ENCODE measurements around the gene PTRH1.

Gene PTRH1

DNA sequence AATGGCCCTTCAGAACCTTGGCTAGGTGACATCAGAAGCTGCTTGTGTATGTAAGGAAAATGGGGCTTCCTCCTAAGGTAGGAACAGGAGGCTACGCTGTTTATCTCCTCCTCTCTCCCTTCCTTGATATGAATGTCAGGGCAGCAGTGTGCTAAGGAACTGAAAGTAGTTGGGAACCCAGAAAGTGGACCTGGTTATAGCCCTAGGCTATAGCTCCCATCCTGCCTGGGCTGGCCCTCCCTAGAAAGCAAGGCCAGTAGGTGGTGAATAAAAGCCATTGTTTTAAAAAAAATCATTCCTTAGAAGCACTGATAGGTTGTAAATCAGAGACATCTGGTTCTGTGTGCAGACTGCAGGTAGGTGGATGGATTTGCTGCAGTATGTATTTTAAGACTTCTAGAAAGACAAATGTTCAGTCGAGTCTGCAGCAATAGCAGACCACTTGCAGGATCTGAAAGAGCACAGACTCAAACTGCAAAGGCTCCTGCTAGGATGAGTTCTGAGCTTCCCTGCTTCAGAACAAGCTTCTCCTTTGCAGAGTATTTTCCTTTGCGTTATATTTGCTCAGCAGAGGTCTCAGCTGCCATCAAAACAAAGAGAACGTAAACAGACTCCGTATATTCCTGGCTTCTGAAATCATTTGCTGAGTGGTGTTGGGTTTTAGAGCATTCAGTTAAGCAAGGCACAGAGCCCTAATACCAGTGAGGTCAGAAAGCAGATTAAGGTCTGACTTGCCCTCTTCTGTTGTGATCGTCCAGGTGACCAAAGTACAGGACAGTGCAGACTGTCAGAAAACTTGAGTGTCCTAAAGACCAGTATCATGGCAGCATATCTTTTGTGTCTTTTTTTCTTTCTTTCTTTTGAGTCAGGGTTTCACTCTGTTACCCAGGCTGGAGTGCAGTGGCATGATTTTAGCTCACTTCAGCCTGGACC lies 28.7 kb downstream of the PTRH1 start:
- DNase-seq (ENCODE audit: insufficient read length, low spot score) = no peak
- TF ChIP-seq POLR2A (IDR thresholded peaks at IDR 0.05; ENCODE audit: low read depth, low read length) = no peak

DNA sequence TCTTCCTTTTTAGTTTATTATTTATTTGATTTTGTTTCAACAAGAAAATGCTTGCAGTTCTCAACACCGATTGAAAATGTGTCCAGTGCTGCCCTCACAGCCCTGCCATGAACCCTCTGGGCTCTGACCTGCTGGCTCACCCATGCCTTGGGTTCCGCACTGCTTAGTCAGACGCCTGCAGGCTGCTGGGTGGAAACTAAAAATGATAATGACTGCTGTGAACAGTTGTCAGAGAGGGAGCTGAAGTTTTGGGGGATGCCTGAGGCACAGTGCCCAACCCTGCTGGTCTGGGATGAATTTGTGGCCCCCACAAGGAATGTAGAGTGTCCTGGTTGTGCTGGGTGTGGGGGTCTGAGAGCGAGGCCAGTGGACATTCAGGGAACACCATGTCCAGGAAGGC lies 30.9 kb downstream of the PTRH1 start:
- FAIRE-seq = peak; percentile 65
- no peak for TF ChIP-seq POLR2A (IDR thresholded peaks at IDR 0.05; ENCODE audit: low read depth, low read length)
- peak; percentile 93 for DNase-seq (ENCODE audit: insufficient read length, low spot score)

More for the DNA sequence above, 28.7 kb downstream of the PTRH1 start:
- no peak for FAIRE-seq

DNA sequence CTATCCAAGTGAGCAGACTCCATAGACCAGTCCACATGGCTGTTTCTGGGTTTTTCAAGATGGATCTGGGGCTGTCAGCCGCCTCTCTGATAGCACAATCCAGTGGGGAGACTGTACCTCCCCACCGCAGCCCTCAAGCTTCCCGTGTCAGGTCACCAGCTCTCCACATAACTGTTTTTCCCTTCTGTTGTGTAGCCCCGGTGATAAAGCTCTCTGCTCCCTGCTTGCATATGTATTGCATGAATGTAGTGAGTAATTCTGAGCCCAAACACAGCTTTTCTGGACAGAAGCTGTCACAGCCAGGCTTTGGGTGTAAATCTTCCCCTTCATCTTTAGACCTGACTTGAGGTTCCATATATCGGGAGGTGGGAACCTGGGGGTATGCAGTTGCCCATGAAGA lies 31.7 kb downstream of the PTRH1 start:
- TF ChIP-seq POLR2A (IDR thresholded peaks at IDR 0.05; ENCODE audit: low read depth, low read length) = no peak
- FAIRE-seq = no peak
- DNase-seq (ENCODE audit: insufficient read length, low spot score) = peak; percentile 73

DNA sequence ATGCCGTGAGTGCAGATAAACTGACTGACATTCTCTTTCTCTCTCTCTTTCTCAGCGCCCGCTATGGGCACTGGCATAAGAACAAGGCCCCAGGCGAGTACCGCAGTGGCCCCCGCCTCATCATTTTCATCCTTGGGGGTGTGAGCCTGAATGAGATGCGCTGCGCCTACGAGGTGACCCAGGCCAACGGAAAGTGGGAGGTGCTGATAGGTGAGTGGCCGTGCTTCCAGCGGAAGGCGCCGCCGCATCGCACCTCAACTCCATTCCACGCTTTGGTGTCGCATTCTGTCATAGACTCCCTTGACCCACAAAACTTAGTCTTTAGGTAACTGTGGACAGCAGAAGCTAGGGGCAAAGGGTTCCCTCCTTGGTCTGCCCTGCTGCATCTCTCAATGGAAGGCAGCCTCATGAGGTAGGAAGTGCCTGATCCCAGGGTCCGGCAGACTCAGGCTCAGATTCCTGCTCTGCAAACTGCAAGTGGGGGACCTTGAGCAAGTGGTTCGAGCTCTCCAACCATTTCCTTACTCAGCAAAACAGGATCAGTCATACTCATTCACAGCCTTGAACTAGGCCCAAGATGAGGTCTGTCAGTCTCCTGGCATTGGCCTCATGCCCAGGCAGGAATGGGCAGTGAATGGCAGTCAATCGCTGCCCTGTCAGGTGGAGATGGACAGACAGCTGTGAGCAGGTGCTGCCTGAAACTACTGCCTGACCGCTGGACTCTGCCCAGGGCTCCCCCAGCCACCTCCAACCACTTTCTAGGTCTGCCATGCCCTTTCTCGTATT lies 32.9 kb downstream of the PTRH1 start:
- no peak for TF ChIP-seq POLR2A (IDR thresholded peaks at IDR 0.05; ENCODE audit: low read depth, low read length)
- DNase-seq (ENCODE audit: insufficient read length, low spot score) = no peak
- FAIRE-seq = no peak

DNA sequence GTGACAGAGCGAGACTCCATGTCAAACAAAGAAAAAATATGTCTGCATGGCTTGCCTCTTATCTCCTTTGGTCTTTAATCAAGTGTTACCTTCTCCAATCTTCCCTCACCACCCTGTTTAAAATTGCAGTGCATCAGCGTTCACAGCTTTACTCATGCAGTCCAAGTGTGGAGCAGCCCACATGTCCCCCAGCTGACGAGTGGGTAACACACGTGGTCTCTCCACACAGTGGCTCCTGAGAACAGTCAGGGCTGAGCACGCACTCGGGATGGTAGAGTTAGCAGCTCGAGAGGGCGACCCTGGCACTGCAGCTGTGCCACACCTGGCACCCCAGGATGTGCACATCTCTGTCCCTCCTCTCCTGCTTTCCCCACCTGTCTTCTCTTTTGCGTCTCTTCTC lies 34.6 kb downstream of the PTRH1 start:
- TF ChIP-seq POLR2A (IDR thresholded peaks at IDR 0.05; ENCODE audit: low read depth, low read length) = no peak
- no peak for FAIRE-seq
- DNase-seq (ENCODE audit: insufficient read length, low spot score) = no peak

DNA sequence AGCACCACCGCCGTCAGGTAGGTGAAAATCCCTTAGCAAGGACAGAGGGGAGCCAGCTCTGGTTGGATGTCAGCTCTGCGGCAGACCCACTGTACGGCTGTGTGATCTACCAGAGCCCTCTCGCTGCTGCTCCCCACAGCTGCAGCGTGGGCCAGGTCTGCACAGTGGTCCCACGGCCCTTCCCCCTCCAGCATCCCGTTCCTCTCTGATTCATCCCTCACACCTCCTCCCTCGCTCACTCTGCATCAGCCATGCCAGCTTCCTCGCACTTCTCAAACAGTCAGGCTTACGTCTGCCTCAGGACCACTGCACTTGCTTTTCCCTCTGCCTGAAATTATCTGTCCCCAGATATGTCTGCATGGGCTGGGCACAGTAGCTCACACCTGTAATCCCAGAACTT lies 35.2 kb downstream of the PTRH1 start:
- FAIRE-seq (no peak), DNase-seq (ENCODE audit: insufficient read length, low spot score) (no peak)

DNA sequence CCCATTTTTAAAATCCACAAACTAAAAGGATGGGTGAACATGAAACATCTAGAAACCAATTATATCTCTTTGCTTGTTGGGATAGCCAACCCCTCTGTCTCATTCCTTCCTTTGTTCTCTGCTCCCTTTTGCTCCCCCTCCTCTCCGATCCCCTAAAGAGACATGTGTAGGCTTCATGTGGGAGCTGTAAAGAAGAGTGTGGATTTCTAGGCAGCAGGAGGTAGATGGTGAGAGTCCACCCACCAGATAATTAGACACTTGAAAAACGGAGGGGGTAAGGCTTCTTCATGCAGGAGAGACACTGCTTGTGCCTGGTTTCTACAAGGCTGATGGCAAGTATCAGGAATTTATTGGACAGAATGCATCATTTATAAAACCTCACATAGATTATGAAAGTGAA lies 36.0 kb downstream of the PTRH1 start:
- DNase-seq (ENCODE audit: insufficient read length, low spot score) = no peak
- TF ChIP-seq POLR2A (IDR thresholded peaks at IDR 0.05; ENCODE audit: low read depth, low read length) = no peak

More for the DNA sequence above, 35.2 kb downstream of the PTRH1 start:
- TF ChIP-seq POLR2A (IDR thresholded peaks at IDR 0.05; ENCODE audit: low read depth, low read length) = no peak

DNA sequence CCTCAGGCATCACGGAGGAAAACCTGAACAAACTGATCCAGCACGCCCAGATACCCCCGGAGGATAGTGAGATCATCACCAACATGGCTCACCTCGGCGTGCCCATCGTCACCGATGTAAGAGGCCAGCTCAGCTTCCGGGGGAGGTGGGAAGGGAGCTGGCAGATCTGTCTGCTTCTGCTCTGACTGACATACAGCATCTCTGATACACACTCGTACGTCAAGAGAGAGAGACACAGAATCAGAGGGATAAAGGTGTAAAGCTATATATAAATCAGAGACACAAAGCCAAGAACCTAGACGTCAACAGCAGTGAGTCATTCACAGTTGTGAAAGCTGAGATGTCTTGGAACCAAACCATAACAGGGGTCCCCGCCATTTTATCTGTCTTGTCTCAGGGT lies 38.8 kb downstream of the PTRH1 start:
- no peak for DNase-seq (ENCODE audit: insufficient read length, low spot score)
- TF ChIP-seq POLR2A (IDR thresholded peaks at IDR 0.05; ENCODE audit: low read depth, low read length) = no peak
- FAIRE-seq = no peak

More for the DNA sequence above, 36.0 kb downstream of the PTRH1 start:
- no peak for FAIRE-seq

DNA sequence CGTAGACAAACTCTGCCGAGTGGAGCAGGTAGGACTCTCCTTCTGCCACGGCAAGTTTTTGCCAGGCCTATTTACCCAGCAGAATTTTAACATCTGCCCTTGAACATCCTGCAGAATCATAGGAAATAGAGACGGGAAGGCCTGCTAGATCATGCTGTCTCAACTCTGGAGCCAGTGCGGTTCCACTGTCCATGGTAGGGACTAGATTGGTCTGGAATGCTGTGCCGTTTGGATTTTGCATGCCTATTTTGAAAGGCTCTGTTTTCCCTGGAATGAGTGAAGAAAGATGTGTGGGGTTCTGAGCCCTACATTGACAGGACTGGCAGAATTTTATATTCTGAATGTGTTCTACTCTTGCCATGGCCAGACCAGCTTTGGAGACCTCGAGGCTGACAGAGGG lies 42.2 kb downstream of the PTRH1 start:
- no peak for FAIRE-seq
- no peak for TF ChIP-seq POLR2A (IDR thresholded peaks at IDR 0.05; ENCODE audit: low read depth, low read length)

DNA sequence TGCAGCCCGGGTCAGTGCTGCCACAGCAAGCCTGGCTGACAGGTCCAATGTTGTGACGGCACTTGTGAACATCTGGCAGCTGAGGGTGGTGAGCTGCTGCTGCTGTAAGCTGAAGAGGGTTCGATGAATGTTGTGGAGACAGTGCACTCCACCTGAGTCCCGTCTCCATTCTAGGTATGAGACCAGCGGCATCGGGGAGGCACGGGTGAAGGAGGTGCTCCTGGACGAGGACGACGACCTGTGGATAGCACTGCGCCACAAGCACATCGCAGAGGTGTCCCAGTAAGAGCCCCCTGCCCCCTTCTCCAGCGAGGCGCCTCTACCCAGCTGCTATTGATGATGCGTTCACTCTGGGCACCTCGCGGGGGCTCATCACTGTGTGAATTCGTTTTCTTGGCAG lies 47.6 kb downstream of the PTRH1 start:
- no peak for FAIRE-seq
- TF ChIP-seq POLR2A (IDR thresholded peaks at IDR 0.05; ENCODE audit: low read depth, low read length) = no peak
- DNase-seq (ENCODE audit: insufficient read length, low spot score) = no peak

More for the DNA sequence above, 42.2 kb downstream of the PTRH1 start:
- no peak for DNase-seq (ENCODE audit: insufficient read length, low spot score)

DNA sequence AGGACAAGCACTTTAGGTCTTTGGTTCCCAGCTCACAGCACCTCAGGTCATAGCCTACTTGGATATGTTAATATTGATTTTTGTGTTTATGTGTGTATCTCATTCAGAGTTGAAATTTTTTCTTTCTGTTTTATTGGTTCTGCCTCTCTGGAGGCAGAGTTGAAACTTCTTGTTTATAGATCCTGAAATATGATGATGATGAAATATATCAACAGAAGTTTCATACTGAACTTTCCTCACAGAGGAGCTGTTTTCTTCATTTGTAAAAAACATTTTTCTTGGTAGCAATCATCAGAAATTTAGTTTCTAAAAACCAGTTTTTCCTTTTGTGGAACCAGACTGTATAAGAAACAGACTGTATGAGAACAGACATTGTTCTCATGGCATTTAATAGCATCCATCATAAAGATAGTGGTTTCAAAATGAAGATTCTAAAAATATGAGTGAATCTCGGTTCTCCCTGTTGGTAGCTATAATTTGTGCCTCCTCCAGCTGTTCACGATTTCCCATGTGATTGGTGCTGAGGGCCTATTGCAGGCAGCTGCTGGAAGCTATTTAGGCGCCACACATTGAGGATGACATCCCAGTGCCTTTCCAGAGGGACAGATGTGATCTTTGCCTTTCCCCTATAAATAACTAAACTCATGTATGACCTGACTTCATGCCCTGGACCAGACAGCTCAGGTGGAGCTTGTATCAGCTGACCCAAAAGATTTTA lies 48.2 kb downstream of the PTRH1 start:
- DNase-seq (ENCODE audit: insufficient read length, low spot score) (no peak), FAIRE-seq (no peak)
- no peak for TF ChIP-seq POLR2A (IDR thresholded peaks at IDR 0.05; ENCODE audit: low read depth, low read length)

DNA sequence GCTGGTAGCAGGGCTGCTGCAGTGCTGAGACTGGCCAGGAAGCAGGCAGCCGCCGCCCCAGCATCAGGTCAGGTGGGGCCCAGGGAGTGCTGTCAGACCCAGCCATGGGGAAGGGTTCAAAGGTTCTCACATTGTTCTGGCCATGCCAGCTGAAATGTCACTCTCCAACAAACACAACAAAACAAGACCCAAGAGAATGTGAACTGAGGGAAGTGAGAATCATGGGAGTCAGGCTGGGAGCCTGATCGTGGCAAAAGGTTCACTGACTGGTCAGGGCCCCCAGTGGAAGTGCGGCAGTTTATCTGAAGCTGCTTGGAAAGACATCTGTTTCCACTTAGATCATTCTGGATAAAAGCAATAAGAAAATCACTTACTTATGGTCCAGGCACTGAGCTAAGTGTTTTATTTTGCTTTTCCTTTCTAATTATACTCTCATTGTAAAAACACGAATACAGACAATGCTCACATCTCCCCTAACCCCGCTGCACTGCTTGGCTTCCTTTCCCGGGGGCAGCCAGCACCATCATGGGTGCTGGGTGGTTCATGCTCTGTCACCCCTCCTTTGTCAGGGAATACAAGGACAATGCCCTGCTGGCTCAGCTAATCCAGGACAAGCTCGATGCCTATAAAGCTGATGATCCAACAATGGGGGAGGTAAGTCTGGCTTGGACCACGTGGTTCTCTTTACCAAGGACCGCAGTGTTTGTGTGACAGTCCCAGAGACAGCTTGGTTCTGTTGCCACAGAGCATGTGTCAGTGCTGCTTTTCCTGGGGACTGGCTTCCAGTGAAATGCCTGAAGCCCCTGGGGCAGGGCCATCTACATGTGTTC lies 50.6 kb downstream of the PTRH1 start:
- no peak for DNase-seq (ENCODE audit: insufficient read length, low spot score)
- TF ChIP-seq POLR2A (IDR thresholded peaks at IDR 0.05; ENCODE audit: low read depth, low read length) = no peak
- FAIRE-seq = no peak

DNA sequence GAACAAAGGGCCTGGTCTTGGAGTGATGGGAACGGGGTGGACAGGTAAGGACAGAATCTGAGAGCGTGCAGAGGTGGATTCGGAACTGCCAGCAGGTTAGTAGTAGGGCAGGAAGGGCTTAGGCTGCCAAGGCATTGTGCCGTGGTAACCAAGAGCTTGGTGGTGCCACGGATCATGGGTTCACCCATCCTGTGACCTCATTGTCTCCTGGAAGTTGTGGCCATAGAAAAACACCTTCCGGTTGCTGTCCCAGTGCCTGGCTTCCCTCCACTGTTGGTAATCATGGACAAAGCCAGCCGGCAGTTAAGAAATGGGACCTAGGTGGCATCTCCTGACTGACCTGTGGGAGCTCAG lies 51.2 kb downstream of the PTRH1 start:
- FAIRE-seq (no peak), DNase-seq (ENCODE audit: insufficient read length, low spot score) (no peak)
- no peak for TF ChIP-seq POLR2A (IDR thresholded peaks at IDR 0.05; ENCODE audit: low read depth, low read length)
